AG04450 (cell line): ENCODE results near the gene ZNF106. TPM values are rescaled to one million over a fixed set of nuclear protein-coding genes. Genes with fewer than 3 reads are reported as not detected.
A peak's percentile ranks its signal among the peaks of the same experiment; 100 is the strongest.

Source experiments
- CTCF ChIA-PET: fragments of 300-600, 350-600 bp; formaldehyde crosslinking; extraction: SDS; loops from one replicate; lab custom pipeline; 2022; ENCODE audit warnings: antibody characterized with exemption, inconsistent platforms; lab: Charles Lee
- POLR2A ChIA-PET: fragments of 350-600 bp; formaldehyde crosslinking; extraction: SDS; loops from one replicate; lab custom pipeline; 2021; ENCODE audit warnings: antibody characterized with exemption, inconsistent platforms; lab: Yijun Ruan, JAX
- DNase-seq: peaks from one replicate; pipeline ENCODE4 v3.0.0-alpha.2; 2011; ENCODE audit warnings: low read depth, low spot score
- H3K27ac ChIP-seq: one replicate; pipeline ENCODE4 v1.5.1; 2012; ENCODE audit warnings: low read depth, low read length, control low read depth
- H3K27me3 ChIP-seq: one replicate; pipeline ENCODE4 v1.6.0; 2012; ENCODE audit warnings: low read length; ENCODE audit not compliant: control insufficient read depth, insufficient read depth
- H3K4me3 ChIP-seq: 2 replicates; pipeline ENCODE4 v1.5.1; 2011; ENCODE audit warnings: mild to moderate bottlenecking, low read depth, low read length, control low read depth
- H3K9me3 ChIP-seq: 2 replicates; pipeline ENCODE4 v1.5.1; 2012; ENCODE audit warnings: low read length; ENCODE audit not compliant: control insufficient read depth, insufficient read depth
- CTCF ChIP-seq: IDR thresholded peaks from 2 replicates; pipeline ENCODE4 v1.5.1; 2011; ENCODE audit warnings: low read depth, low read length, control low read depth, inconsistent platforms
- polyA plus RNA-seq: library from polyadenylated mRNA; depleted of rRNA; stranded (reverse); fragments of >200 nt; gene quantifications from 2 replicates; pipeline ENCODE4 v1.2.3, GENCODE V29; 2011

Gene ZNF106
- polyA plus RNA-seq, 1 experiment, result 67.4 TPM

GRCh38 chr15:42511007-42511391, 20.1 kb upstream of the ZNF106 start:
- no peak overlapping the region for H3K4me3 ChIP-seq
- ChIA-PET CTCF (interaction anchor here (1.0 kb wide), 2 partner anchors 25 to 140 kb away, joined by 3 read pairs; no protein-coding TSS in a partner anchor), POLR2A (interaction anchor here (0.7 to 2.0 kb wide), 5 partner anchors 15 to 70 kb away, joined by 3 to 8 read pairs (median 5); partner anchors contain the start of genes HAUS2, LRRC57, SNAP23 and ZNF106)
- TF ChIP-seq CTCF, result no peak
- H3K27me3 ChIP-seq, result no peaks in the 10 kb centered on the region
- H3K27ac ChIP-seq, result peak overlapping the region; percentile 85
- DNase-seq, result no peak
- no peaks in the 10 kb centered on the region for H3K9me3 ChIP-seq

GRCh38 chr15:42510258-42511006, 19.5 kb upstream of the ZNF106 start:
- ChIA-PET POLR2A (interaction anchor here (0.7 to 2.0 kb wide), 5 partner anchors 15 to 69 kb away, joined by 3 to 8 read pairs (median 5); partner anchors contain the start of genes HAUS2, LRRC57, SNAP23 and ZNF106), CTCF (interaction anchor here (1.0 kb wide), 2 partner anchors 26 to 141 kb away, joined by 3 read pairs; no protein-coding TSS in a partner anchor)
- TF ChIP-seq CTCF, result no peak
- no peaks in the 10 kb centered on the region for H3K27me3 ChIP-seq
- H3K4me3 ChIP-seq, result no peak overlapping the region
- H3K27ac ChIP-seq, result peak overlapping the region; percentile 85
- no peak for DNase-seq
- H3K9me3 ChIP-seq, result no peaks in the 10 kb centered on the region

- no peak for TF ChIP-seq CTCF
- H3K27me3 ChIP-seq, result no peaks in the 10 kb centered on the region
- H3K27ac ChIP-seq, result no peak overlapping the region
- H3K4me3 ChIP-seq, result no peak overlapping the region
- no peaks in the 10 kb centered on the region for H3K9me3 ChIP-seq
- ChIA-PET CTCF (no interaction called here), POLR2A (no interaction called here)
- DNase-seq, result no peak
Observed at GRCh38 chr15:42508263-42508690, 17.3 kb upstream of the ZNF106 start.

- Histone ChIP-seq H3K27ac (no peak overlapping the region), H3K4me3 (no peak overlapping the region), H3K9me3 (no peaks in the 10 kb centered on the region), H3K27me3 (no peaks in the 10 kb centered on the region)
- no peak for DNase-seq
- ChIA-PET POLR2A (no interaction called here), CTCF (no interaction called here)
- TF ChIP-seq CTCF, result no peak
Observed at GRCh38 chr15:42507514-42507913, 16.6 kb upstream of the ZNF106 start.

GRCh38 chr15:42504631-42505030, 13.7 kb upstream of the ZNF106 start:
- H3K27ac ChIP-seq, result no peak overlapping the region
- TF ChIP-seq CTCF, result no peak
- no peaks in the 10 kb centered on the region for H3K27me3 ChIP-seq
- no peak for DNase-seq
- ChIA-PET CTCF (no interaction called here), POLR2A (interaction anchor here (1.2 kb wide), 1 partner anchor 9 kb away, joined by 3 read pairs; the partner anchor contains the start of gene SNAP23)
- no peaks in the 10 kb centered on the region for H3K9me3 ChIP-seq
- no peak overlapping the region for H3K4me3 ChIP-seq
